ENCODE results near the gene LAYN.

LAYN gene

GRCh38 chr11:111531687-111532364 is 8.7 kb upstream of the LAYN start:
- DNase-seq, result no peak

DNA sequence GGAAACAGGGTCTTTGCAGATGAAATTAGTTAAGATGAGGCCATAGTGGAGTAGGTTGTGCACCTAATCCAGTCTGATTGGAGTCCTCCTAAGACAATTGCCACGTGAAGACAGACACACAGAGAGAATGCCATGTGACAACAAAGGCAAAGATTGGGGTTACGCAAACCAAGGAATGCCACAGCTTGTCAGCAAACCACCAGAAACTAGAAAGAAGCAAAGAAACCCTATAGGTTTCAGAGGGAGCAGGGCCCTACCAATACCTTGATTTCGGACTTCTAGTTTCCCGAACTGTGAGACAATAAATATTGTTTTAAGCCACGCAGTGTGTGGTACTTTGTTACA is 8.2 kb upstream of the LAYN start:
- no peak for DNase-seq

- no peak for DNase-seq
Observed at GRCh38 chr11:111535281-111535680, 5.2 kb upstream of the LAYN start.

- no peak for DNase-seq
Observed at GRCh38 chr11:111537336-111537860, 3.1 kb upstream of the LAYN start.

GRCh38 chr11:111538407-111539114 is 2.0 kb upstream of the LAYN start:
- no peak for DNase-seq

DNA sequence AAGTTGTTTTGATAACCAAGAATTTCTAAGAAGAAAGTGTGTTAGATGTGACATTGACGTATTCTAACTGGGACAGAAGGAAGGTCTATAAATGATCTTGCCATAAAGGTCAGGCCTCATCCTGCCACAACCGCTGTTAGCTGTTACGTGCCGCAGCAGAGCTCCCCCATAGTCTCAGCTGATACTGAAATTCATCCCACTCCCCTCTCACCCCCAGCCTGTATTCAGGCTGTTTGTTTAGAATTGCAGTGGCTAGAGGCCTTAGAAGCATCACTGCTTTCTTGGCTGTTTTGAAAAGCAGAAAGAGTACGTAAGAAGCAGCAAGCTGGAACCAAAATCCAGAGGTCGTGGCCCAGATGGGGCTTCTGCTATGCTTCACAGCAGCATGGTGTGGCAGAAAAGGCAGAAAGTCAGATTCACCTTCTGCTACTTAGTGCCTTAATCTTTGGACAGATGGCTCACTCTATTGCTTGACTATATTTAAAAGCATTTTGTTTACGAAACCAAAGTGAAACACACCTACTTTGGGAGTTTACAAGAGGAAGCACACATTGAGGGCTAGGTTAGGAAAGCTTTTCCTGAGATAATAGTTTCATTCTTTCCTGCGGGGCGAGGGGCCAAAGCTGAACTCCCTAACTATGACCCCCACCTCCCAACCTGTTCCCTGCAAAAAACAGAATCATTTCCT is 950 bp upstream of the LAYN start:
- peak; percentile 80 for DNase-seq

DNA sequence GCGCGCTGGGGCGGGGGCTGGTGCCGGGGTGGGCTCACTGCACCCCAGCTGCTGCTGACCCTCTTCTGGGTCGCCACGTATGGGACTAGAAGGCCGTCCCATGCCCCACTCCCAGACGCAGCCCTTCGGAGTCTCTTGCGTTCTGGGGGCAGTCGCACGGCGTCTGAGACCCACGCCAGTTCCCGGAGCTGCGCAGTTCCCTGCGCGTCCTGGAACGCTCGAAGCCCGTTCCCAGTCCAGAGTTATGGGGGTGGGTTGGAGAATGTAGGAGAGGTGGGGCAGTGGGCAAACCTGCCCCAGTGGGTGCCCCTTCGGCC is 375 bp downstream of the LAYN start:
- no peak for DNase-seq

- no peak for DNase-seq
Observed at GRCh38 chr11:111541254-111542061, 938 bp downstream of the LAYN start.

DNA sequence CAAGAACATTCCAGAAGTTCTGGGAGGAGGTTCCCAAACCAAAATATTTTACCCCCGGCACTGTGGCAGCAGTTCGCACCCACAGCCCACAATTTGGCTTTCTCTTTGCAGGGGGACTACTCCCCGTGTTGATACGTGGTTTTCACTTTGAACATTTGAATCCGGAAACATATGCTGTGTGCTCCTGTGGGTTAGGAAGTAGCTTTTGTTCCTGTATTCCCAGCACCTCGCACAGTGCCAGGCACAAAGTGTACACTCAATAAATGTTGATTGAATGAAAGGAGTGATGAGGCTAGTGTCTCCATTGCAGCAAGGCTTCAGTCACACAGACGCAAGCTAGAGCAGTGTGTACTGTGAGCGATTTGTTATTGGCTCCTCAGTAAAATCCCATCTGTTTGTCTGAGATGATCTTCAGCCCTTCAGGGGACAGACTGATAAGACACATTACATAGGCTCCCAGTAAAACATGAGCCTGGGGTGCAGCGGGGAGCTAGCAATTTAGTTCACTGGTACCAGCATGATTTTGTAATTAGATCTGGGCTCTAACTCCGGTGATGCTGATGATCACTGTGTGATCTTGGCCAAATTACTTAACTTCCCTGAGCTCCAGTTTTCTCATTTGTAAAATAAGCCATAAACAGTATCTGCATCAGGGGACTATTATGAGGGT is 2.2 kb downstream of the LAYN start:
- no peak for DNase-seq

DNA sequence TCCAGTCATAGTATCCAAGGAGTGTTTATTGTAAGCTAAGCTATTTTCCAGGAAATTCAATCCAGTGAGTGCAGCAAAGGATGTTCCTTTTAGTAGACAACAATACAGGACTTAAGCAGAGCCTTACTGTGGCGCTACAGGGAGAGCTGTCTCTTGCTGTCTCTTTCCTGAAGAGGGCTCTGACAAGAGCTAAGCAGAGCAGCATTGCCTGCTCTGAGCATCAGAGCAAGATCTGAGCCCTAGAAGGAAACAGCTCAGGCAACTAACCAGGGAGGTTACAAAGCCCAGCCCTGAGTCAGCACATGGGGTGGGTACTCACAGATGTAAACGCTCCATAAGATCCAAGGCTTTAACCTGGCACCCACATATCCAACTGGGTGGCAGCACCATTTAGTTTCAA is 8.0 kb downstream of the LAYN start:
- DNase-seq, result no peak

DNA sequence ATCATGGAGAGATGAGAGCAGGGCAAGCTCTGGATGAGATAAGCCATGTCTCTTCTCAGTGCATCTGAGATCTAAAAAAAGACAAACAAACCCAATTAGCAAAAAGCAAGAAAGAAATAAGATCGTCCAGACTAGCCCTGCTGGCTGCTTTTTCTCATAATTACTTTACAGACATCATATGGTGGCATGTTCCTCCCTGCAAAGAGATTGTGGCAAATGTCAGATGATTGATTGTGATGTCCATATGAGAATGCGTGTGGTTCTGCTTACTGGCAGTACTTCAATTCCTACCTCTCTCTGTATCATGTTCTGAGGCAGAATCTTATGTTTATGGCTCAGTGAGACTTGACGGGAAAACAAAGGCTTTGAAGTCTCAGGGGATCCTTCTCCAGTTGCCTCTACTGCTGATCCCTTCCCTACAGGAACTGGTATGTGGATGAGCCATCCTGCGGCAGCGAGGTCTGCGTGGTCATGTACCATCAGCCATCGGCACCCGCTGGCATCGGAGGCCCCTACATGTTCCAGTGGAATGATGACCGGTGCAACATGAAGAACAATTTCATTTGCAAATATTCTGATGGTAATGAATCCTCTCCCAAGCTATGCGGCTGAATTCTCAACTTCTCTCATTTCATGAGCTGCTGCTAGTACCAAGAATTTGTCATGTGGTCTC is 8.8 kb downstream of the LAYN start:
- no peak for DNase-seq

DNA sequence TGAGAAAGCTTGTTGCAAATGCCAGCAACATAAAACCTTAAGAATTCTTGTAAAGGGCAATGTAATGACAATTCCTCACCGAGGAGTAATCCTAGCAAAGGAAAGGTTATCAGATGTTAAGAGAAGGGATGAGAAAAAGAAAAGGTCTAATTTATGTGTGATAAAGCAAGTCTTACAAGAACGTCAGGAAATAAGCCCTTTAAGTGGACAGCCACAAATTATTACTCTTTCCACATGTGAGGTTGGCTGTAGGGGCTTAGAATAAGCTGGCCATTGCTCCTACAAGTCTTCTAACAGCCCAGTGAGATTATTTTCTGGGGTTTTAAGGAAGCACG is 9.3 kb downstream of the LAYN start:
- DNase-seq, result no peak

GRCh38 chr11:111550258-111550657 is 9.7 kb downstream of the LAYN start:
- DNase-seq, result no peak

DNA sequence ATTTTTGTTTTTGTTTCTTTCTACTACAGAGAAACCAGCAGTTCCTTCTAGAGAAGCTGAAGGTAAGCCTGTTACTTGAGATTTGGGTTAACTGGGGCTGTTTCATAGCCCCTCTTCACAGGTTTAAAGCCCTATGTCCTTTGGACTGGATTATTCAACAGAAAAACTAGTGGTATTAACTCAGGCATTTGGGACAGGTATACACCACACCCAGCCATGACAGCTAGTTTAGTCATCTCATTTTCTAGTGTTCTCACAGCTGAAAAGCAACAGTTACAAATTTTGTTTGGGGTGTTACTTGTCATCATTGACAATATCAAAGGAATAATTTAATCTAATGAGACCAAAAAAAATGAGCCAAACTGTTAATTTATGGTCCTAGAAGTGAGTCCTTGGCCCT is 14.0 kb downstream of the LAYN start:
- DNase-seq, result no peak

GRCh38 chr11:111555255-111555654 is 14.7 kb downstream of the LAYN start:
- DNase-seq, result no peak

DNA sequence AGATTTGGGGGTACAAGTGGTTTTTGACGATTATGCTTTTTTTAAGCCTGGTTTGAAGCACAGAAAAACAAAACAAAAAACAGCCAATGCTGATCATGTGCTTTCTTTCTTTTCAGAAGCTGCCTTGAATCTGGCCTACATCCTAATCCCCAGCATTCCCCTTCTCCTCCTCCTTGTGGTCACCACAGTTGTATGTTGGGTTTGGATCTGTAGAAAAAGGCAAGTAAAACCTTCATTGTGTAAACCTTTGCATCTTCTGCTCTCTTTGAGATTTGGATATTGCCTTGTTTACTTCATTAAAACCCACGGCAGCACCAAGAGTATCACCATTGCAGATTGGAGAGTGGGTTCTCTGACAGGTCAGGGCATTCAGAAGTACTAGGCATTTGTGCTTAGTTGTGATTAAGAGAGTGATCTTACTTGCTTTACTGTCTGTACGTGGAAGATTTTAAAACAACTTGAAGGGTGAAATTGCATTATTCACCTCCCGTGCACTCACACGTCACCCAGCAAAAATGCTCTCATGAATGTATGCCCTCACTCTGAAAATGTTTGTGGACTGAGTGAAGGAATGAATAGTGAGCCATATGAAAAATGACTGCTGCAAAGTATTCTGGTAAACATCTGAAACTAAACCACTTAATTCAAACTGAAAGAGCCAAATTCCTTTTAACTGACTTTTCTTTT is 17.0 kb downstream of the LAYN start:
- DNase-seq, result no peak

DNA sequence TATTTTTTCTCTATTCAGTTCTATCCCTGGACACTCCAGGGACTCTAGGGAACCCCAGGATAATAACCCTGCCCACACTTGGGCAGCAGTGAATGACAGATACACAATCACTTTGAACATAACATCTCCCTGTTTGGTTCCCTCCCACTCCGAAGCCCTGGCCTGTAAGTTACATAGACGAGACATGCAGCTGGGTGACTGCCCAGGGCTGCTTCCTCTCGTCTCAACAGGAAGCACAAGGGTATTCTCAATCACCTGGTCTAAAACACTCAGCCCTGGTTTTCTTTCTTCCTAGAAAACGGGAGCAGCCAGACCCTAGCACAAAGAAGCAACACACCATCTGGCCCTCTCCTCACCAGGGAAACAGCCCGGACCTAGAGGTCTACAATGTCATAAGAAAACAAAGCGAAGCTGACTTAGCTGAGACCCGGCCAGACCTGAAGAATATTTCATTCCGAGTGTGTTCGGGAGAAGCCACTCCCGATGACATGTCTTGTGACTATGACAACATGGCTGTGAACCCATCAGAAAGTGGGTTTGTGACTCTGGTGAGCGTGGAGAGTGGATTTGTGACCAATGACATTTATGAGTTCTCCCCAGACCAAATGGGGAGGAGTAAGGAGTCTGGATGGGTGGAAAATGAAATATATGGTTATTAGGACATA is 19.4 kb downstream of the LAYN start:
- DNase-seq, result no peak

- DNase-seq, result no peak
Observed at GRCh38 chr11:111560800-111561199, 20.3 kb downstream of the LAYN start.

DNA sequence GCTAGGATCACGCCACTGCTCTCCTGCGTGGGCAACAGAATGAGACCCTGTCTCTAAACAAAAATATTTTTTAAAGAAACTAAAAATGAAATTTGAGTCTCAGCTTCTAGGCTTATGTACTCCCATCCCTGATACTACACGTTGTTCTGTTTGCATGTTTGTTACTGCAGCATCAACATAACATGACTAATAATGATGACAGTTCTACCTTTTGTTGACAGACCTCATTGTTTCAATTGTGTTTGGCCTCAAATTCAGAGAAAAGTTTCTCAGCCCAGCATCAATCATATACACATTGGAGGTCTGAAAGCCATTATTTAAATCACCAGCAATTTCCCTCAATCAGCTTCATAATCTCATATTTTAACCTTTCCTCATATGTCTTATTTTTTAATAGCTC is 20.8 kb downstream of the LAYN start:
- no peak for DNase-seq

- no peak for DNase-seq
Observed at GRCh38 chr11:111561791-111562325, 21.3 kb downstream of the LAYN start.
